HG03064 (cell line): Measurements from ENCODE around the gene C2orf69.

Experiments used
- ATAC-seq: cut with Tn5 transposase; IDR thresholded peaks from one replicate; pipeline ENCODE4 v1.9.1; 2021; ENCODE audit warnings: low read depth; ENCODE audit not compliant: unreplicated experiment

Gene C2orf69

DNA sequence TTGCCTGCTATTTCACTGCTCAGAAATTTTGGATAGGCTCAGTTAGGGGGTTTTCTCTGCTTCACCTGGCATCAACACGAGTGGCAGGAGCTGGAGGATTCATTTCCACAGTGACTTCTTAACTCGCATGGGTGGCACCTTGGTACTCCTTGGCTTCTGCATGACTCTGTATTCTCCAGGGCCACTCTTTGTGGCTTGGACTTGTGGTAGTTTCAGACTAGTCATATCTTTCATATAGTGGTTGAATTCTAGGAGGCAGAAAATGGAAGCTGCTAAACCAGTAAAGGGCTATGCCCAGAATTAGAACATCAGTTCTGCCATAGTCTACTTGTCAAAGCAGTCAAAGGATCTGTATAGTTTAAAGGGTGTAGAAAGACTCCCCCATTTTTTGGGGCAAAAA, 51.1 kb downstream of the C2orf69 start:
- no peak for ATAC-seq

GRCh38 chr2:199966405-199966804, 55.3 kb downstream of the C2orf69 start:
- ATAC-seq: no peak

DNA sequence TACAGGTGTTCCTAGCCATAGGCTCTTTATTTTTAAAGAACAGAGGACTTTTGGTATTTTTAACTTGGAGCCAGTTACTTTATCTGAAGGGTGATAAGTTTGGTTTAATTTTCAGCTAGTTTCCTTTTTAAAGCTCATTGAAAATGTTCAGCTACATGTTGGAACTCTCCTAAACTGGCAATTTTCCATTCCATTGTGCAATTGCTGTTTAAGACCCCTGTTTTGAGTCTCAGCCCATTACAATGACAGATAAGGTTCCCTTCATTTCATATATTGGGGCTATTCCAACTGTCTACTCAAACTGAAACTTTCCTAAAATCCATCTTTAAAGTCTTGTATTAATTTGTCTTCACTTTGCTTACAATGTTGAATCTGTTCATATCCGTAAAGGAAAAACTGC, 55.9 kb downstream of the C2orf69 start:
- no peak for ATAC-seq

GRCh38 chr2:199968126-199968525, 57.0 kb downstream of the C2orf69 start:
- ATAC-seq: no peak

GRCh38 chr2:199972088-199972626, 61.1 kb downstream of the C2orf69 start:
- no peak for ATAC-seq

DNA sequence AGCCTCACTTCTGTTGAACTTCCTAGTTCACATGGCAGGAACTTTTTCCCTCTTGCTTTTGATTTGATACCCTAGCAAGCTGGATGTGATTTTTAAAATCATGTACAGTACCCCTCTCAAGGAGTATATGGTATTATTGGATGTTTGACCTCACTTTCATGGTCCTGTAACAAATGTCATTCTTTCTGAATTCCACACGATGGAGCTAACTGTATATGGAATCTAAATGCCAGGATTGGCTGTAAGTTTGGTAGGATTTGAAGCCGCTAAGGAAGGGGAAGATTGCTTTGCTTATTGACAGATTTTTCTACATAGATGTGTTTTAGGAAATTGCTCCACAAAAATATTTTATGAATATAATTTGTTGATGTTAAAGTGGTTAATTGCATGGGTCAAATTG, 62.6 kb downstream of the C2orf69 start:
- no peak for ATAC-seq

DNA sequence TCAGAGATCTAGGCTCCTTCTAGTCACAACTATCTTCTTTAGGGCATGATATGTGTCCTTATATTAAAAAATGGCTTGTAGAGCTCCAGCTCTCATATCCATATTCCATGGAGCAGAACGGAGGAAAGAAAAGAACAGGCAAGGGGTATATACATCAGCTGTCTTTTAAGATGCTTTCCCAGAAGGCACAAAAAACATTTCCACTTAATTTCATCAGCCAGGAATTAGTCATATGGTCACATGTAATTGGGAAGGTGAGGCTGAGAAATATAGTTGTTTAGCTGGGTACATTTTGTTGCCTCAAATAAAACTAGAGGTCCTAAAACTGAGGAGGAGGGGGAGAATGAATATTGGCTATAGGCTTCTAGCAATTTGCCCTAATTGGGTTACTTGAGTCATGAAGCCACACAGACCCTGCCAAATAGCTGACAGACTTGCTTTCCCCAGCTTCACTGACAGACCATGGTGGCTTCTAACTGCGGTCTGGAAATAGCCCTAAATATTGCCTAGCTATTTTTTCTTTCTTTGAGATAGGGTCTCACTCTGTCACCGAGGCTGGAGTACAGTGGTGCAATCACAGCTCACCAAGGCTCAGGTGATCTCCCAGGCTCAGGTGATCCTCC, 64.3 kb downstream of the C2orf69 start:
- ATAC-seq: no peak
